ENCODE results near the gene OXER1. TPM values are rescaled to one million over a fixed set of nuclear protein-coding genes. Genes with fewer than 3 reads are reported as not detected.

The OXER1 gene
- total RNA-seq, 1 donor from 2014 or later, result 29.7 TPM

- no peak for ATAC-seq
- no peak for DNase-seq (ENCODE audit: low spot score)
Measured at GRCh38 chr2:42713920-42714319, 50.0 kb downstream of the OXER1 start.

GRCh38 chr2:42712934-42713333 is 51.0 kb downstream of the OXER1 start:
- DNase-seq (ENCODE audit: low spot score) (no peak), ATAC-seq (no peak)

Other genes with a start within 250 kb of the OXER1 start
- gene MTA3, start 195.5 kb downstream of the OXER1 start, total RNA-seq, result 6.7 TPM
- gene HAAO, start 28.4 kb upstream of the OXER1 start, total RNA-seq, result 188 TPM

Data from left lobe of liver (tissue), 2 donors.